Mammary epithelial cell (primary cell): ENCODE results near the gene LCE3B.

Experiments used
- EZH2 ChIP-seq: IDR thresholded peaks from 2 replicates; pipeline ENCODE4 v1.6.1; 2012; ENCODE audit warnings: low read length, inconsistent platforms, borderline replicate concordance
- TF ChIP-seq, protein P1 (sequence below), 2 donors: IDR thresholded peaks in 1 of 2; conservative IDR thresholded peaks in 1 of 2; 2 replicates each; pipeline ENCODE4 v1.5.1; 2011 to 2012; ENCODE audit warnings: inconsistent platforms in 2 of 2, low read length in 2 of 2, mild to moderate bottlenecking in 2 of 2, control low read depth in 1 of 2, low read depth in 1 of 2; ENCODE audit not compliant: insufficient read depth in 1 of 2; ENCODE audit errors: extremely low read depth in 1 of 2

DNA sequence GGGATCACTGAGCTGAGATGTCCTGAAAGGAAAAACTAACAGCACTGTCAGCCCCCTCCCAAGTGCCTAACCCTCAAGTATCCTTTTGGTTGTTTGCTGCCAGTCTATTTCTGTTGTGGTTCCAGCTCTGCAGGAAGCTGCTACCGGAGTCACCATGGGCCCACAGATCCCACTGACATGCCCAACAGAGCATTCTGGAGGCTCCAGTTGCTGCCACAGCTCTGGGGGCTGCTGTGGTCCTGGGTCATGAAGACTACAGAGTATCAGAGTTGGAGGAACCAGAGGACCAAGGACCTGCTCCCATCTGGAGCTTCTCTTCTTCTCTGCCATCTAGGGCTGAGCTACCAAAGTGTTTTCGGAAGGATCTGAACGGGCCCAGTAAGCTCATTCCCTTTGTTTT lies 8.4 kb downstream of the LCE3B start:
- TF ChIP-seq EZH2: no peak
- TF ChIP-seq, protein P1, sequence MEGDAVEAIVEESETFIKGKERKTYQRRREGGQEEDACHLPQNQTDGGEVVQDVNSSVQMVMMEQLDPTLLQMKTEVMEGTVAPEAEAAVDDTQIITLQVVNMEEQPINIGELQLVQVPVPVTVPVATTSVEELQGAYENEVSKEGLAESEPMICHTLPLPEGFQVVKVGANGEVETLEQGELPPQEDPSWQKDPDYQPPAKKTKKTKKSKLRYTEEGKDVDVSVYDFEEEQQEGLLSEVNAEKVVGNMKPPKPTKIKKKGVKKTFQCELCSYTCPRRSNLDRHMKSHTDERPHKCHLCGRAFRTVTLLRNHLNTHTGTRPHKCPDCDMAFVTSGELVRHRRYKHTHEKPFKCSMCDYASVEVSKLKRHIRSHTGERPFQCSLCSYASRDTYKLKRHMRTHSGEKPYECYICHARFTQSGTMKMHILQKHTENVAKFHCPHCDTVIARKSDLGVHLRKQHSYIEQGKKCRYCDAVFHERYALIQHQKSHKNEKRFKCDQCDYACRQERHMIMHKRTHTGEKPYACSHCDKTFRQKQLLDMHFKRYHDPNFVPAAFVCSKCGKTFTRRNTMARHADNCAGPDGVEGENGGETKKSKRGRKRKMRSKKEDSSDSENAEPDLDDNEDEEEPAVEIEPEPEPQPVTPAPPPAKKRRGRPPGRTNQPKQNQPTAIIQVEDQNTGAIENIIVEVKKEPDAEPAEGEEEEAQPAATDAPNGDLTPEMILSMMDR (conservative IDR thresholded peaks at IDR 0.05 in 1 of 2, IDR thresholded peaks at IDR 0.05 in 1 of 2; ENCODE audit: extremely low read depth in 1 of 2, insufficient read depth in 1 of 2, low read depth in 1 of 2, low read length in 2 of 2): no peak
